Stomach smooth muscle (tissue), 2 donors: ENCODE measurements around the gene SMIM36.
A peak's percentile ranks its signal among the peaks of the same experiment; 100 is the strongest.
"Not testable (repeated sequence)": the region's sequence is repeated elsewhere in the genome, so short reads cannot be mapped to it uniquely, and the experiment has no call there.

ENCODE experiments used
- H3K27ac ChIP-seq: one replicate; pipeline ENCODE4 v1.7.0; 2013; ENCODE audit warnings: mild to moderate bottlenecking, low read length, inconsistent platforms
- H3K27me3 ChIP-seq, 2 donors: one replicate each; pipeline ENCODE4 v1.7.0; 2013; ENCODE audit warnings: low read length in 2 of 2; ENCODE audit not compliant: insufficient read depth in 2 of 2, control insufficient read depth in 1 of 2
- H3K36me3 ChIP-seq, 2 donors: one replicate each; pipeline ENCODE4 v1.7.0; 2013; ENCODE audit warnings: low read length in 2 of 2; ENCODE audit not compliant: control insufficient read depth in 2 of 2, insufficient read depth in 2 of 2
- H3K4me1 ChIP-seq: one replicate; pipeline ENCODE4 v1.7.0; 2013; ENCODE audit warnings: low read length; ENCODE audit not compliant: control insufficient read depth, insufficient read depth
- H3K4me3 ChIP-seq, 2 donors: one replicate each; pipeline ENCODE4 v1.7.0; 2013; ENCODE audit warnings: low read length in 2 of 2
- H3K9ac ChIP-seq, 2 donors: one replicate each; pipeline ENCODE4 v1.7.0; 2013; ENCODE audit warnings: low read length in 2 of 2, mild to moderate bottlenecking in 1 of 2
- H3K9me3 ChIP-seq, 2 donors: one replicate each; pipeline ENCODE4 v1.7.0; 2013; ENCODE audit warnings: low read length in 2 of 2; ENCODE audit not compliant: control insufficient read depth in 2 of 2
- donor health status: healthy.
- donor health status: Pancreatic carcinoma.

Gene SMIM36

GRCh38 chr17:55456307-55457240 is 54.7 kb downstream of the SMIM36 start:
- Histone ChIP-seq H3K9ac (no peak overlapping the region), H3K4me1 (peaks cover 19% of the 10 kb centered on the region), H3K36me3 (no peaks in the 10 kb centered on the region), H3K27me3 (no peaks in the 10 kb centered on the region), H3K9me3 (no peaks in the 10 kb centered on the region), H3K4me3 (no peak overlapping the region), H3K27ac (no peak overlapping the region)

DNA sequence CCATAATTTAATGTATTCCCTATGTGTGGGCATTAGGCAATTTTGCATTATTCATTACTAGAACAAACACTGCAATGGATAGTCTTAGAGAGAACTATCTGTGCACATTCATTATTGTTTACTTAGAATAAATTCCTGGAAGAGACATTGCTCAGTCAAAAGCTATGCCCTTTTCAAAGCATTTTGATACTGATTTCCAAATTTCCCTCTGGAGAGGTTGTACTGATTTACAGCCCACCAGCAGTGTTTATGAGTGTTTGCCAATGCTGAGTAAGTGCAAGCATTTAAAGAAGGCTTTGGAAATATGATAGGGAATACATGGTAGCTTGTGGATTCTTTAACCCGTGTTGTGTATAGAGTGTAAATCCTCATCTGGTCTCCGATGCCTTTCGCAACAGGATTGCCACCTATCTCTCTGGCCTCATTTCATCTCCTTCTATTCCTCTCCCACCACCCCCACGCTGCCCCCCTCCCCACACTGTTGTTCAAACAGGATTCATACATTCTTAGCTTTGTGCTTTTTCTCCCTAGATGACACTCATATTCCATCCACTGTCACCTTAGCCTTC is 56.3 kb downstream of the SMIM36 start:
- H3K9ac ChIP-seq: no peak overlapping the region
- no peaks in the 10 kb centered on the region for H3K36me3 ChIP-seq
- H3K27ac ChIP-seq: no peak overlapping the region
- H3K4me3 ChIP-seq: no peak overlapping the region
- H3K4me1 ChIP-seq: peaks cover 30% of the 10 kb centered on the region
- no peaks in the 10 kb centered on the region for H3K27me3 ChIP-seq
- no peaks in the 10 kb centered on the region for H3K9me3 ChIP-seq

DNA sequence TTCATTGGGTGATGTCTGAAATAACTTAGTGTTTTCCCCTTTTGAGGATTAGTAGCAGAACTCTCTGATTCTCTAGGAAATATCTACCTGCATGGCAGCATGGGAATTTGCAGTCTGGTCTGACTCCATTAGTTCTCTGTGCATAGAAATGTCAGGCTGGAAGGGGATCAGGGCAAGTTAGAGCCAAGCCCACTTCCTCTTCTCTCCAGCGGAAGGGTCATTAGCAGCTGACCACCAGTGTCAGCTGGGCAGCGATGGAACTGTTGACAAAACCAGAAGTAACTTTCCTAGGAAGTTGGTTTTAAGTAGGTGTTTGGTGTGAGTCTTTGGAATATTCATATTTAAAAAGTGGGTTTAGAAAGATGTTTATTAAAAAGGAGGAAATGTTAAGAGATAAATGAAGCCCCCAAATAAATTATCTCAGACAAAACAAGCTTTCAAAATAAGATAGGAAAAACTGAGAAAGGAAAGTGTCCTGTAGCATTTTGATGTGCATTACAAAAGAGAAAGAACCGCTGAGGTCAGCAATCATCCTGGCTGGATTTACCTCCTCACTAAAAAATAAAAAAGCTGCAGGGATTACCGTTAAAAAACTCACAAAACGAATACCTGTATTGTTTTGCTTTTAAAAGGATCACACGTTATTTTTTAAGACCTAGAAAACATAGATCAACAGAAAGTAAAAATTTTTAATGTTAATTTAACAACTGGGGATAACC is 57.3 kb downstream of the SMIM36 start:
- H3K4me3 ChIP-seq: no peak overlapping the region
- H3K27me3 ChIP-seq: no peaks in the 10 kb centered on the region
- peaks cover 31% of the 10 kb centered on the region for H3K4me1 ChIP-seq
- no peak overlapping the region for H3K9ac ChIP-seq
- H3K27ac ChIP-seq: no peak overlapping the region
- H3K36me3 ChIP-seq: no peaks in the 10 kb centered on the region
- H3K9me3 ChIP-seq: no peaks in the 10 kb centered on the region

DNA sequence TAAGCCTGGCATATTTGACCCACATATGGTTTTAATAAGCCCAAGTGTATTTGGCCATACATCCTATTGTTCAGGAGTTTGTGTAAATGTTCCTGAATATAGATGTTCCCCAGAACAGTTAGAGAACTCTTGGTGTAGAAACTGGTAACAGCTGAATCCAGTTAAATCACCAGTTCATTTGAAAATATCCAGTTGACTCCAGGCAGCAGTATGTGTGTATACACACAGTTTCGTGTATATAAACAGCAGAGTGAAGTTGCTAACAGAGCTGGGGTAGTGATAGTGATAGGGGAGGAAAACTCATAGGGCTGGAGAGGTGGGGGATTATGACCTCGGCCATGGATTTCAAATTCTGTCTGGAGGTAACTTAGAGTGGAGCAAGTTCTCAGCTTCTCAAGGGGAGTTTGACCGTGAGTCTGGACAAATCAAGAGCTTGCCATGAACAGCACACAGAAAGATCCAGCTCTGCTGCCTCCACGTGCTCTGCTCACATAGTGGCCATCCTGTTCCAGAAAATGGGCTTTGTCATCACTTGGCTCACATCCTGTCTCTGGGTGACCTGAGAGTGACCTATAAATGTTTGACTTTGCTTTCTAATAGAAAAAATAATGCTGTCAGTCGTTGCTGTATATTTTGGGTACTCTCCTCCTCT is 59.0 kb downstream of the SMIM36 start:
- Histone ChIP-seq H3K4me3 (no peak overlapping the region), H3K36me3 (no peaks in the 10 kb centered on the region), H3K9me3 (no peaks in the 10 kb centered on the region), H3K27me3 (no peaks in the 10 kb centered on the region), H3K27ac (peak overlapping the region; percentile 75), H3K9ac (peak overlapping the region; percentile 2 to 48), H3K4me1 (peaks cover 31% of the 10 kb centered on the region)

GRCh38 chr17:55451758-55452138 is 59.5 kb downstream of the SMIM36 start:
- Histone ChIP-seq H3K27ac (peak overlapping the region; percentile 75), H3K36me3 (no peaks in the 10 kb centered on the region), H3K4me1 (peaks cover 31% of the 10 kb centered on the region), H3K27me3 (no peaks in the 10 kb centered on the region), H3K9ac (peak overlapping the region in 1 of 2 donors; percentile 48), H3K9me3 (no peaks in the 10 kb centered on the region), H3K4me3 (no peak overlapping the region)

GRCh38 chr17:55451203-55451641 is 60.0 kb downstream of the SMIM36 start:
- Histone ChIP-seq H3K4me1 (peaks cover 31% of the 10 kb centered on the region), H3K27ac (peak overlapping the region; percentile 75), H3K9ac (no peak overlapping the region), H3K4me3 (no peak overlapping the region), H3K9me3 (no peaks in the 10 kb centered on the region), H3K36me3 (no peaks in the 10 kb centered on the region), H3K27me3 (no peaks in the 10 kb centered on the region)

DNA sequence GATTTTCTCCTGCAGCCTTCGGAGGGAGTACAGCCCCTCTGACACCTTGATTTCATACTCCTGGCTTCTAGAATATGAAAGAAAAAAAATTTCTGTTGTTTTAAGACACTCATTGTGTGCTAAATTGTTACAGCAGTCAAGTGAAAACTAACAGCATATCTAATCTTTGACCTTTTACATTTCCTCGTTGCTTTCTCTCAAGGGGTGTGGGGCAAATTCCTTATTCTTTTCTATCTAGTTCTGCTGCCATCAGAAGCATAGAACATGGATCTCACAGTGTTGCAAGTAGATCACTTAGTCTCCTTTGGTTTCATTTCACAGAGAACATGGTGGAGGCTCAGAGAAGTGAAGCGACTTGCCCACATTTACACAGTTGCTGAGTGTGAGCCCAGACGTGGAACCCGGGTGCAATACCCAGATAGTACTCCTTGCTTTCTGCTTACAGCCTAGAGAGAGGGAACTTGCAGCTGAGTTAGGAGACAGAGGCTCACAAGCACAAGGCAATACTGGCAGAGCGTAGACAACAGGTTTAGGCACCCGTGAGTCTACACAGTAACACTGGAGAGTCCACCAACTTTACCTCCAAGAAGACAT is 60.9 kb downstream of the SMIM36 start:
- H3K4me1 ChIP-seq: peaks cover 30% of the 10 kb centered on the region
- no peak overlapping the region for H3K9ac ChIP-seq
- H3K27ac ChIP-seq: peak overlapping the region; percentile 26
- H3K27me3 ChIP-seq: no peaks in the 10 kb centered on the region
- no peak overlapping the region for H3K4me3 ChIP-seq
- no peaks in the 10 kb centered on the region for H3K36me3 ChIP-seq
- H3K9me3 ChIP-seq: no peaks in the 10 kb centered on the region

DNA sequence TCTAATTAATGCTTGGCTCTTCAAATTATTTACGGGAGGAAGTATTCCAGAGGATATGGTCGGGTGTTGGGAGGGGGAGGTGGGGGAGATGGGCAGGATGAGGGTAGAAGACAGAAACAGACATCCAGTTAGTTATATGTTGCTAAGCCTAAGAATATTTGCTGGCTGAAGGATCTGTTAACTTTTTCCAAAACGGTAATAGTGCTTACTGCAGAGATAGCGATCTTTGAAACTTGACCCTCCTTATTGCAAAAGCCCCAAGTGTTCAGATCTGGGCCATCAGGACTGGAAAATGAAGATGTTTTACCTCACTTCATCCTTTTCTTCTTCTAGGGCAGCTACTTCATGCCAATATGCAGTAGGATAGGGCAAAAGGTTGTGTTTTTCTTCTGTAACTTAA is 62.6 kb downstream of the SMIM36 start:
- no peak overlapping the region for H3K27ac ChIP-seq
- H3K27me3 ChIP-seq: no peaks in the 10 kb centered on the region
- no peak overlapping the region for H3K9ac ChIP-seq
- H3K4me1 ChIP-seq: peaks cover 39% of the 10 kb centered on the region
- H3K9me3 ChIP-seq: no peaks in the 10 kb centered on the region
- no peaks in the 10 kb centered on the region for H3K36me3 ChIP-seq
- no peak overlapping the region for H3K4me3 ChIP-seq

DNA sequence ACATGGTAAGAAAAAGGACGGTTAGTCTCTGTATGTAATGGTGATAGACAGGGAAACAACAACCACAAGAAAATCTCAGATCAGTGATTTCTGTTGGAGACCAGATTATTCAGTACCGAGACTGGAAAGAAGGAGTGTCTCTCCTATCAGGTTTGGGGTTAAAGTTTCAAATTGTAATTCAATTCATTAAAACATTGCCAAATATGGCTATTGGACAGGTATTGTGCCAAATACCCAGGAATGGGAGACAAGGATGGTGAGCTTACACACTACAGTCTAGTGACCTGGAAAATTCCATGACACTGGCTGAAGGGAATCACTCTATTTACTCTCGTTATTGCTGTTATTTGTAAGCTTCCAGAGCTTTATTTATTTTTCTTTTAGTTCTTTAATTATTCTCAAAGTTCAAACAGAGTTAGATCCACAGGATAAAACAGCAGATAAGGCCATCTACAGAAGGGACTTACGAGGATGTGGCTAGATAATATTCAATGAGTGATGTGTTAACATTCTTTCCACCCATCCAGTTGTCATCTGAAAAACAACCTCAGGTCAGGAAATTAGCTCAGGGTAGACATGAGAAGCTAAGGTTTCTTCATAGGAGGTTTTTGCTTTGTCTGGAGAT is 64.6 kb downstream of the SMIM36 start:
- Histone ChIP-seq H3K36me3 (no peaks in the 10 kb centered on the region), H3K4me1 (peaks cover 41% of the 10 kb centered on the region), H3K27ac (no peak overlapping the region), H3K9ac (peak overlapping the region in 1 of 2 donors; percentile 25), H3K27me3 (no peaks in the 10 kb centered on the region), H3K9me3 (no peaks in the 10 kb centered on the region), H3K4me3 (no peak overlapping the region)

DNA sequence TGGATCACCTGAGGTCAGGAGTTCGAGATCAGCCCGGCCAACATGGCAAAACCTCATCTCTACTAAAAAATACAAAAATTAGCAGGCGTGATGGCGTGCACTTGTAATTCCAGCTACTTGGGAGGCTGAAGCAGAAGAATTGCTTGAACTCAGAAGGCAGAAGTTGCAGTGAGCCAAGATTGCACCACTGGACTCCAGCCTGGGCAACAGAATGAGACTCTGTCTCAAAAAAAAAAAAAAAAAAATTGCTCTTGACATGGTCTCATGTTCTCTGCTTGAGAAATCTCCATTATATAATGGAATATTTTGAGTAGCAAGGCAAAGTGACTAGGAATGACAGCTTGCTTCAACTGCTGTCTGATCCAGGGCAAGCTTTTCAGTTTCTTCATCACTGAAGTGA is 65.2 kb downstream of the SMIM36 start:
- not testable (repeated sequence) for H3K27ac ChIP-seq, H3K9me3 ChIP-seq, H3K36me3 ChIP-seq, H3K4me3 ChIP-seq, H3K27me3 ChIP-seq
- peaks cover 42% of the 10 kb centered on the region for H3K4me1 ChIP-seq
- H3K9ac ChIP-seq: peak overlapping the region in 1 of 2 donors; percentile 25
